LNCAP (cell line): ENCODE results near the gene SLC22A23.

Experiments used
- CTCF ChIP-seq: fragments of 450-650 bp; IDR thresholded peaks from 2 replicates; pipeline ENCODE4 v1.5.1; 2017; ENCODE audit warnings: mild to moderate bottlenecking

The SLC22A23 gene

GRCh38 chr6:3326981-3327380, 129.9 kb downstream of the SLC22A23 start:
- TF ChIP-seq CTCF: no peak

- TF ChIP-seq CTCF: no peak
These were observed 130.5 kb downstream of the SLC22A23 start for GRCh38 chr6:3326184-3326971.

GRCh38 chr6:3325210-3325609, 131.6 kb downstream of the SLC22A23 start:
- no peak for TF ChIP-seq CTCF

GRCh38 chr6:3324262-3324942, 132.4 kb downstream of the SLC22A23 start:
- no peak for TF ChIP-seq CTCF

- no peak for TF ChIP-seq CTCF
These were observed 133.1 kb downstream of the SLC22A23 start for GRCh38 chr6:3323696-3324261.

- no peak for TF ChIP-seq CTCF
These were observed 133.7 kb downstream of the SLC22A23 start for GRCh38 chr6:3323148-3323547.

GRCh38 chr6:3322366-3322890, 134.4 kb downstream of the SLC22A23 start:
- no peak for TF ChIP-seq CTCF
